GM23338 (cell line): ENCODE results near the gene CIITA. TPM values are rescaled to one million over a fixed set of nuclear protein-coding genes. Genes with fewer than 3 reads are reported as not detected.

Experiments used
- ATAC-seq: fragments of 200-7000 bp; cut with Tn5 transposase; 3 replicates; pipeline ENCODE4 v1.9.1; 2020
- DNase-seq: peaks from one replicate; pipeline ENCODE4 v3.0.0-alpha.2; 2015; ENCODE audit warnings: low spot score
- H2AFZ ChIP-seq: fragments of 200-600 bp; sonication (generic); 2 replicates; pipeline ENCODE4 v1.8.0; 2016; ENCODE audit warnings: antibody characterized with exemption, mild to moderate bottlenecking, moderate library complexity
- H3F3A ChIP-seq: fragments of 200-600 bp; sonication (generic); replicated peaks from 2 replicates; pipeline ENCODE4 v1.8.0; 2017; ENCODE audit warnings: antibody characterized with exemption, mixed run types, low read depth
- H3K27ac ChIP-seq: fragments of 200-600 bp; sonication (generic); 2 replicates; pipeline ENCODE4 v1.6.1; 2016; ENCODE audit warnings: low read depth
- H3K27me3 ChIP-seq: fragments of 200-600 bp; sonication (generic); 2 replicates; pipeline ENCODE4 v1.8.0; 2016; ENCODE audit warnings: mild to moderate bottlenecking, mixed run types, moderate library complexity; ENCODE audit not compliant: insufficient read depth
- H3K36me3 ChIP-seq: fragments of 200-600 bp; sonication (generic); 2 replicates; pipeline ENCODE4 v1.8.0; 2016; ENCODE audit warnings: mild to moderate bottlenecking; ENCODE audit not compliant: insufficient read depth
- H3K4me1 ChIP-seq: fragments of 200-600 bp; sonication (generic); 2 replicates; pipeline ENCODE4 v1.8.0; 2016; ENCODE audit warnings: mild to moderate bottlenecking, moderate library complexity; ENCODE audit not compliant: insufficient read depth
- H3K4me2 ChIP-seq: fragments of 200-600 bp; sonication (generic); 2 replicates; pipeline ENCODE4 v1.7.1; 2017; ENCODE audit warnings: mixed run types
- H3K4me3 ChIP-seq: fragments of 200-600 bp; sonication (generic); 2 replicates; pipeline ENCODE4 v1.6.1; 2016; ENCODE audit warnings: mixed run types
- H3K79me2 ChIP-seq: fragments of 200-600 bp; sonication (generic); replicated peaks from 2 replicates; pipeline ENCODE4 v1.8.0; 2017; ENCODE audit warnings: mild to moderate bottlenecking; ENCODE audit not compliant: insufficient read depth
- H3K9me2 ChIP-seq: fragments of 200-600 bp; sonication (generic); 2 replicates; pipeline ENCODE4 v1.8.0; 2017; ENCODE audit not compliant: insufficient read depth
- H4K20me1 ChIP-seq: fragments of 200-600 bp; sonication (generic); replicated peaks from 2 replicates; pipeline ENCODE4 v1.8.0; 2017; ENCODE audit warnings: mild to moderate bottlenecking; ENCODE audit not compliant: insufficient read depth
- H3K27ac Mint-ChIP-seq: 2 replicates; pipeline ENCODE4 v1.8.0; 2020; ENCODE audit warnings: inconsistent platforms, mild to moderate bottlenecking, moderate library complexity, mixed read lengths
- H3K27me3 Mint-ChIP-seq: 3 replicates; pipeline ENCODE4 v1.8.0; 2022; ENCODE audit warnings: low read depth, mild to moderate bottlenecking, moderate library complexity, mixed read lengths, inconsistent platforms; ENCODE audit not compliant: insufficient read depth, poor library complexity
- H3K36me3 Mint-ChIP-seq: 3 replicates; pipeline ENCODE4 v1.8.0; 2021; ENCODE audit warnings: low read depth, mild to moderate bottlenecking, inconsistent platforms, moderate library complexity, mixed read lengths
- H3K4me1 Mint-ChIP-seq: 3 replicates; pipeline ENCODE4 v1.8.0; 2020; ENCODE audit warnings: mild to moderate bottlenecking, inconsistent platforms, mixed read lengths
- H3K4me3 Mint-ChIP-seq: 3 replicates; pipeline ENCODE4 v1.8.0; 2021; ENCODE audit warnings: moderate library complexity, mild to moderate bottlenecking, inconsistent platforms, mixed read lengths
- H3K9me3 Mint-ChIP-seq: 3 replicates; pipeline ENCODE4 v1.8.0; 2020; ENCODE audit warnings: moderate library complexity, mild to moderate bottlenecking, inconsistent platforms, mixed read lengths
- CREB1 ChIP-seq: fragments of 250-450 bp; sonication (Bioruptor Pico); IDR thresholded peaks from 2 replicates; pipeline ENCODE4 v1.5.0; 2020; ENCODE audit warnings: low read depth, mild to moderate bottlenecking, moderate library complexity
- EZH2 ChIP-seq: fragments of 200-600 bp; sonication (generic); IDR thresholded peaks from one replicate; pipeline ENCODE4 v1.8.0; 2017; ENCODE audit warnings: antibody characterized with exemption, mild to moderate bottlenecking, low read depth; ENCODE audit not compliant: unreplicated experiment
- EZH2phosphoT487 ChIP-seq: fragments of 200-600 bp; sonication (generic); IDR thresholded peaks from one replicate; pipeline ENCODE4 v1.8.1; 2018; ENCODE audit warnings: antibody characterized with exemption; ENCODE audit not compliant: unreplicated experiment
- JUNB ChIP-seq: IDR thresholded peaks from one replicate; pipeline ENCODE4 v1.6.1; 2016; ENCODE audit warnings: antibody characterized with exemption; ENCODE audit not compliant: unreplicated experiment
- NANOG ChIP-seq: IDR thresholded peaks from 2 replicates; pipeline ENCODE4 v1.6.1; 2016; ENCODE audit warnings: antibody characterized with exemption, borderline replicate concordance
- POLR2AphosphoS5 ChIP-seq: IDR thresholded peaks from 2 replicates; pipeline ENCODE4 v1.6.1; 2016; ENCODE audit warnings: antibody characterized with exemption, low read depth
- STAT1 ChIP-seq: IDR thresholded peaks from one replicate; pipeline ENCODE4 v1.6.1; 2016; ENCODE audit warnings: antibody characterized with exemption; ENCODE audit not compliant: unreplicated experiment
- ZNF114 ChIP-seq: fragments of 250-450 bp; sonication (Bioruptor Pico); IDR thresholded peaks from 2 replicates; pipeline ENCODE4 v1.5.0; 2020; ENCODE audit warnings: mild to moderate bottlenecking, moderate library complexity
- ZNF331 ChIP-seq: fragments of 250-450 bp; sonication (Bioruptor Pico); IDR thresholded peaks from 2 replicates; pipeline ENCODE4 v1.5.0; 2020; ENCODE audit warnings: low read depth, mild to moderate bottlenecking, moderate library complexity
- polyA plus RNA-seq: library from polyadenylated mRNA; unstranded; fragments of >200 nt; fragmentation: Nextera tagmentation; extraction: Ambion mirVana; gene quantifications from 2 replicates; pipeline ENCODE4 v1.2.1, GENCODE V29; 2016
- total RNA-seq: library from RNA; depleted of rRNA; stranded (reverse); fragments of >200 nt; shearing (Covaris generic); gene quantifications from 2 replicates; pipeline ENCODE4 v1.2.3, GENCODE V29; 2014
- TF ChIP-seq, protein P1 (sequence below): IDR thresholded peaks from 2 replicates; pipeline ENCODE4 v1.6.1; 2016; ENCODE audit warnings: antibody characterized with exemption
- TF ChIP-seq, protein P2 (sequence below): fragments of 250-450 bp; sonication (Bioruptor Pico); IDR thresholded peaks from 2 replicates; pipeline ENCODE4 v1.5.0; 2020; ENCODE audit warnings: mild to moderate bottlenecking, moderate library complexity
- TF ChIP-seq, protein P3 (sequence below): IDR thresholded peaks from one replicate; pipeline ENCODE4 v1.6.1; 2018; ENCODE audit warnings: antibody characterized with exemption; ENCODE audit not compliant: unreplicated experiment
- TF ChIP-seq, protein P4 (sequence below), 2 experiments: fragments of 200-600 bp in 1 of 2; sonication (generic) in 1 of 2; conservative IDR thresholded peaks; 2 replicates each; pipeline versions ENCODE4 v1.5.1 to v1.6.1; 2016 to 2017; ENCODE audit warnings: antibody characterized with exemption in 2 of 2, low read depth in 2 of 2, mild to moderate bottlenecking in 2 of 2, moderate library complexity in 1 of 2

CIITA gene
- total and polyA plus RNA-seq, 2 experiments from 2014 or later = 0.10 to 0.57 TPM

DNA sequence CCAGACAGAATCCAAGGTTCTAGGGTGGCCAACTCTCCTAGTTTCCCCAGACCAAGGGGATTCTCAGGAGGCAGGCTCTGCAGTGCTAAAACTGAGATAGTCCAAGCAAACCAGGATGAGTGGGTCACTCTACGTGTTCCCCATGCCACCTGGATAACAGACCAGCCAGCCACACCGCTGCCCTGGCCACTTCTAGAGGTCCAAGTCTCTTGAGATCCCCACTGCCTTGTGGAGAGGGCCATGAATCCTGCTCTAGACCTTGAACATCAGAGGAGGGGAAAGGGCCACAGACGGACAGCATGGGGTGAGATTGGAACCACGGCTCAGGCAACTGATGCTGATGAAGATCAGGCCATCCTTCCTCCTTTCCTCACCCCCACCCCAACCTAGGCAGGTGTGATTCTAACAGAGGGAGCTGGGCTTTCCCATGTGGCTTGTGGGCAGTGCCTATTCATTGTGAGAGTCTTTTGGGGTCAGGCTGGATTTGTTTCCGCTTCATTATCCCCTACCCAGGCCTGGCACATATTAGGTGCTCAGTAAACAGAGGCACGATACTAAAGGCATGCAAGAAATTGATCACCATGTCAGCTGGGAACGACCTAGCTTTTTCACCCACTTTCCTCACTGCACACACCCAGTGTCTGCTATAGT lies 41.6 kb upstream of the CIITA start:
- Histone ChIP-seq H3K9me2 (no peaks in the 10 kb centered on the region), H3F3A (no peaks in the 10 kb centered on the region), H3K27me3 (no peaks in the 10 kb centered on the region), H3K4me2 (no peak overlapping the region), H2AFZ (no peak overlapping the region), H3K36me3 (no peaks in the 10 kb centered on the region), H3K79me2 (no peaks in the 10 kb centered on the region), H3K27ac (no peak overlapping the region), H4K20me1 (no peaks in the 10 kb centered on the region), H3K4me3 (no peak overlapping the region), H3K4me1 (0 out of 2 replicates have a peak, but pooled peaks cover 4% of the 10 kb centered on the region)
- Mint-ChIP-seq H3K9me3 (no peaks in the 10 kb centered on the region; the same call in 2 of the 3 replicates), H3K36me3 (no peaks in the 10 kb centered on the region), H3K4me1 (peaks cover 4% of the 10 kb centered on the region; the same call in 2 of the 3 replicates), H3K27ac (no peak overlapping the region), H3K27me3 (peaks cover 5% of the 10 kb centered on the region), H3K4me3 (no peak overlapping the region)
- DNase-seq (no peak), ATAC-seq (no peak)
- no peak for TF ChIP-seq EZH2phosphoT487
- TF ChIP-seq NANOG = no peak
- TF ChIP-seq, protein P1, sequence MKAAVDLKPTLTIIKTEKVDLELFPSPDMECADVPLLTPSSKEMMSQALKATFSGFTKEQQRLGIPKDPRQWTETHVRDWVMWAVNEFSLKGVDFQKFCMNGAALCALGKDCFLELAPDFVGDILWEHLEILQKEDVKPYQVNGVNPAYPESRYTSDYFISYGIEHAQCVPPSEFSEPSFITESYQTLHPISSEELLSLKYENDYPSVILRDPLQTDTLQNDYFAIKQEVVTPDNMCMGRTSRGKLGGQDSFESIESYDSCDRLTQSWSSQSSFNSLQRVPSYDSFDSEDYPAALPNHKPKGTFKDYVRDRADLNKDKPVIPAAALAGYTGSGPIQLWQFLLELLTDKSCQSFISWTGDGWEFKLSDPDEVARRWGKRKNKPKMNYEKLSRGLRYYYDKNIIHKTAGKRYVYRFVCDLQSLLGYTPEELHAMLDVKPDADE = no peak
- no peak for TF ChIP-seq ZNF331
- no peak for TF ChIP-seq POLR2AphosphoS5
- TF ChIP-seq ZNF114 (CRISPR knock-in tag) = no peak
- TF ChIP-seq, protein P2, sequence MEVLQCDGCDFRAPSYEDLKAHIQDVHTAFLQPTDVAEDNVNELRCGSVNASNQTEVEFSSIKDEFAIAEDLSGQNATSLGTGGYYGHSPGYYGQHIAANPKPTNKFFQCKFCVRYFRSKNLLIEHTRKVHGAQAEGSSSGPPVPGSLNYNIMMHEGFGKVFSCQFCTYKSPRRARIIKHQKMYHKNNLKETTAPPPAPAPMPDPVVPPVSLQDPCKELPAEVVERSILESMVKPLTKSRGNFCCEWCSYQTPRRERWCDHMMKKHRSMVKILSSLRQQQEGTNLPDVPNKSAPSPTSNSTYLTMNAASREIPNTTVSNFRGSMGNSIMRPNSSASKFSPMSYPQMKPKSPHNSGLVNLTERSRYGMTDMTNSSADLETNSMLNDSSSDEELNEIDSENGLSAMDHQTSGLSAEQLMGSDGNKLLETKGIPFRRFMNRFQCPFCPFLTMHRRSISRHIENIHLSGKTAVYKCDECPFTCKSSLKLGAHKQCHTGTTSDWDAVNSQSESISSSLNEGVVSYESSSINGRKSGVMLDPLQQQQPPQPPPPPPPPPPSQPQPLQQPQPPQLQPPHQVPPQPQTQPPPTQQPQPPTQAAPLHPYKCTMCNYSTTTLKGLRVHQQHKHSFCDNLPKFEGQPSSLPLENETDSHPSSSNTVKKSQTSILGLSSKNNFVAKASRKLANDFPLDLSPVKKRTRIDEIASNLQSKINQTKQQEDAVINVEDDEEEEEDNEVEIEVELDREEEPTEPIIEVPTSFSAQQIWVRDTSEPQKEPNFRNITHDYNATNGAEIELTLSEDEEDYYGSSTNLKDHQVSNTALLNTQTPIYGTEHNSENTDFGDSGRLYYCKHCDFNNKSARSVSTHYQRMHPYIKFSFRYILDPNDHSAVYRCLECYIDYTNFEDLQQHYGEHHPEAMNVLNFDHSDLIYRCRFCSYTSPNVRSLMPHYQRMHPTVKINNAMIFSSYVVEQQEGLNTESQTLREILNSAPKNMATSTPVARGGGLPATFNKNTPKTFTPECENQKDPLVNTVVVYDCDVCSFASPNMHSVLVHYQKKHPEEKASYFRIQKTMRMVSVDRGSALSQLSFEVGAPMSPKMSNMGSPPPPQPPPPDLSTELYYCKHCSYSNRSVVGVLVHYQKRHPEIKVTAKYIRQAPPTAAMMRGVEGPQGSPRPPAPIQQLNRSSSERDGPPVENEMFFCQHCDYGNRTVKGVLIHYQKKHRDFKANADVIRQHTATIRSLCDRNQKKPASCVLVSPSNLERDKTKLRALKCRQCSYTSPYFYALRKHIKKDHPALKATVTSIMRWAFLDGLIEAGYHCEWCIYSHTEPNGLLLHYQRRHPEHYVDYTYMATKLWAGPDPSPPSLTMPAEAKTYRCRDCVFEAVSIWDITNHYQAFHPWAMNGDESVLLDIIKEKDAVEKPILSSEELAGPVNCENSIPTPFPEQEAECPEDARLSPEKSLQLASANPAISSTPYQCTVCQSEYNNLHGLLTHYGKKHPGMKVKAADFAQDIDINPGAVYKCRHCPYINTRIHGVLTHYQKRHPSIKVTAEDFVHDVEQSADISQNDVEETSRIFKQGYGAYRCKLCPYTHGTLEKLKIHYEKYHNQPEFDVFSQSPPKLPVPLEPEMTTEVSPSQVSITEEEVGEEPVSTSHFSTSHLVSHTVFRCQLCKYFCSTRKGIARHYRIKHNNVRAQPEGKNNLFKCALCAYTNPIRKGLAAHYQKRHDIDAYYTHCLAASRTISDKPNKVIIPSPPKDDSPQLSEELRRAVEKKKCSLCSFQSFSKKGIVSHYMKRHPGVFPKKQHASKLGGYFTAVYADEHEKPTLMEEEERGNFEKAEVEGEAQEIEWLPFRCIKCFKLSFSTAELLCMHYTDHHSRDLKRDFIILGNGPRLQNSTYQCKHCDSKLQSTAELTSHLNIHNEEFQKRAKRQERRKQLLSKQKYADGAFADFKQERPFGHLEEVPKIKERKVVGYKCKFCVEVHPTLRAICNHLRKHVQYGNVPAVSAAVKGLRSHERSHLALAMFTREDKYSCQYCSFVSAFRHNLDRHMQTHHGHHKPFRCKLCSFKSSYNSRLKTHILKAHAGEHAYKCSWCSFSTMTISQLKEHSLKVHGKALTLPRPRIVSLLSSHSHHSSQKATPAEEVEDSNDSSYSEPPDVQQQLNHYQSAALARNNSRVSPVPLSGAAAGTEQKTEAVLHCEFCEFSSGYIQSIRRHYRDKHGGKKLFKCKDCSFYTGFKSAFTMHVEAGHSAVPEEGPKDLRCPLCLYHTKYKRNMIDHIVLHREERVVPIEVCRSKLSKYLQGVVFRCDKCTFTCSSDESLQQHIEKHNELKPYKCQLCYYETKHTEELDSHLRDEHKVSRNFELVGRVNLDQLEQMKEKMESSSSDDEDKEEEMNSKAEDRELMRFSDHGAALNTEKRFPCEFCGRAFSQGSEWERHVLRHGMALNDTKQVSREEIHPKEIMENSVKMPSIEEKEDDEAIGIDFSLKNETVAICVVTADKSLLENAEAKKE (CRISPR knock-in tag) = no peak
- TF ChIP-seq EZH2 = no peak
- TF ChIP-seq CREB1 (CRISPR knock-in tag) = no peak
- TF ChIP-seq, protein P3, sequence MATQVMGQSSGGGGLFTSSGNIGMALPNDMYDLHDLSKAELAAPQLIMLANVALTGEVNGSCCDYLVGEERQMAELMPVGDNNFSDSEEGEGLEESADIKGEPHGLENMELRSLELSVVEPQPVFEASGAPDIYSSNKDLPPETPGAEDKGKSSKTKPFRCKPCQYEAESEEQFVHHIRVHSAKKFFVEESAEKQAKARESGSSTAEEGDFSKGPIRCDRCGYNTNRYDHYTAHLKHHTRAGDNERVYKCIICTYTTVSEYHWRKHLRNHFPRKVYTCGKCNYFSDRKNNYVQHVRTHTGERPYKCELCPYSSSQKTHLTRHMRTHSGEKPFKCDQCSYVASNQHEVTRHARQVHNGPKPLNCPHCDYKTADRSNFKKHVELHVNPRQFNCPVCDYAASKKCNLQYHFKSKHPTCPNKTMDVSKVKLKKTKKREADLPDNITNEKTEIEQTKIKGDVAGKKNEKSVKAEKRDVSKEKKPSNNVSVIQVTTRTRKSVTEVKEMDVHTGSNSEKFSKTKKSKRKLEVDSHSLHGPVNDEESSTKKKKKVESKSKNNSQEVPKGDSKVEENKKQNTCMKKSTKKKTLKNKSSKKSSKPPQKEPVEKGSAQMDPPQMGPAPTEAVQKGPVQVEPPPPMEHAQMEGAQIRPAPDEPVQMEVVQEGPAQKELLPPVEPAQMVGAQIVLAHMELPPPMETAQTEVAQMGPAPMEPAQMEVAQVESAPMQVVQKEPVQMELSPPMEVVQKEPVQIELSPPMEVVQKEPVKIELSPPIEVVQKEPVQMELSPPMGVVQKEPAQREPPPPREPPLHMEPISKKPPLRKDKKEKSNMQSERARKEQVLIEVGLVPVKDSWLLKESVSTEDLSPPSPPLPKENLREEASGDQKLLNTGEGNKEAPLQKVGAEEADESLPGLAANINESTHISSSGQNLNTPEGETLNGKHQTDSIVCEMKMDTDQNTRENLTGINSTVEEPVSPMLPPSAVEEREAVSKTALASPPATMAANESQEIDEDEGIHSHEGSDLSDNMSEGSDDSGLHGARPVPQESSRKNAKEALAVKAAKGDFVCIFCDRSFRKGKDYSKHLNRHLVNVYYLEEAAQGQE = no peak
- TF ChIP-seq JUNB = no peak
- TF ChIP-seq STAT1 = no peak
- TF ChIP-seq, protein P4, sequence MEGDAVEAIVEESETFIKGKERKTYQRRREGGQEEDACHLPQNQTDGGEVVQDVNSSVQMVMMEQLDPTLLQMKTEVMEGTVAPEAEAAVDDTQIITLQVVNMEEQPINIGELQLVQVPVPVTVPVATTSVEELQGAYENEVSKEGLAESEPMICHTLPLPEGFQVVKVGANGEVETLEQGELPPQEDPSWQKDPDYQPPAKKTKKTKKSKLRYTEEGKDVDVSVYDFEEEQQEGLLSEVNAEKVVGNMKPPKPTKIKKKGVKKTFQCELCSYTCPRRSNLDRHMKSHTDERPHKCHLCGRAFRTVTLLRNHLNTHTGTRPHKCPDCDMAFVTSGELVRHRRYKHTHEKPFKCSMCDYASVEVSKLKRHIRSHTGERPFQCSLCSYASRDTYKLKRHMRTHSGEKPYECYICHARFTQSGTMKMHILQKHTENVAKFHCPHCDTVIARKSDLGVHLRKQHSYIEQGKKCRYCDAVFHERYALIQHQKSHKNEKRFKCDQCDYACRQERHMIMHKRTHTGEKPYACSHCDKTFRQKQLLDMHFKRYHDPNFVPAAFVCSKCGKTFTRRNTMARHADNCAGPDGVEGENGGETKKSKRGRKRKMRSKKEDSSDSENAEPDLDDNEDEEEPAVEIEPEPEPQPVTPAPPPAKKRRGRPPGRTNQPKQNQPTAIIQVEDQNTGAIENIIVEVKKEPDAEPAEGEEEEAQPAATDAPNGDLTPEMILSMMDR (conservative IDR thresholded peaks at IDR 0.05; ENCODE audit: low read depth in 2 of 2) = no peak
